ENCODE measurements around the gene STH.
"Not testable (repeated sequence)": the region's sequence is repeated elsewhere in the genome, so short reads cannot be mapped to it uniquely, and the experiment has no call there.

The STH gene

DNA sequence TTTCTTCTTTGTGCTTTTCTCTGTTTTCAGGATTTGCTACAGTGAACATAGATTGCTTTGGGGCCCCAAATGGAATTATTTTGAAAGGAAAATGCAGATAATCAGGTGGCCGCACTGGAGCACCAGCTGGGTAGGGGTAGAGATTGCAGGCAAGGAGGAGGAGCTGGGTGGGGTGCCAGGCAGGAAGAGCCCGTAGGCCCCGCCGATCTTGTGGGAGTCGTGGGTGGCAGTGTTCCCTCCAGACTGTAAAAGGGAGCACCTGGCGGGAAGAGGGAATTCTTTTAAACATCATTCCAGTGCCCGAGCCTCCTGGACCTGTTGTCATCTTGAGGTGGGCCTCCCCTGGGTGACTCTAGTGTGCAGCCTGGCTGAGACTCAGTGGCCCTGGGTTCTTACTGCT lies 1.2 kb downstream of the STH start:
- no peak for DNase-seq
- in situ Hi-C loops (cut with HindIII; ENCODE audit: low pct_ligation_motif_present, low pct_unique_long_range_greater_than_20kb, low sequenced_read_pairs), result no loop called here

DNA sequence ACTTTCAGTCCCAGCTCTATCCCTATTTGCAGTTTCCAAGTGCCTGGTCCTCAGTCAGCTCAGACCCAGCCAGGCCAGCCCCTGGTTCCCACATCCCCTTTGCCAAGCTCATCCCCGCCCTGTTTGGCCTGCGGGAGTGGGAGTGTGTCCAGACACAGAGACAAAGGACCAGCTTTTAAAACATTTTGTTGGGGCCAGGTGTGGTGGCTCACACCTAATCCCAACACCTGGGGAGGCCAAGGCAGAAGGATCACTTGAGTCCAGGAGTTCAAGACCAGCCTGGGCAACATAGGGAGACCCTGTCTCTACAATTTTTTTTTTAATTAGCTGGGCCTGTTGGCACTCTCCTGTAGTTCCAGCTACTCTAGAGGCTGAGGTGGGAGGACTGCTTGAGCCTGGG lies 1.7 kb downstream of the STH start:
- no peak for DNase-seq
- in situ Hi-C loops (cut with HindIII; ENCODE audit: low pct_ligation_motif_present, low pct_unique_long_range_greater_than_20kb, low sequenced_read_pairs), result no loop called here

DNA sequence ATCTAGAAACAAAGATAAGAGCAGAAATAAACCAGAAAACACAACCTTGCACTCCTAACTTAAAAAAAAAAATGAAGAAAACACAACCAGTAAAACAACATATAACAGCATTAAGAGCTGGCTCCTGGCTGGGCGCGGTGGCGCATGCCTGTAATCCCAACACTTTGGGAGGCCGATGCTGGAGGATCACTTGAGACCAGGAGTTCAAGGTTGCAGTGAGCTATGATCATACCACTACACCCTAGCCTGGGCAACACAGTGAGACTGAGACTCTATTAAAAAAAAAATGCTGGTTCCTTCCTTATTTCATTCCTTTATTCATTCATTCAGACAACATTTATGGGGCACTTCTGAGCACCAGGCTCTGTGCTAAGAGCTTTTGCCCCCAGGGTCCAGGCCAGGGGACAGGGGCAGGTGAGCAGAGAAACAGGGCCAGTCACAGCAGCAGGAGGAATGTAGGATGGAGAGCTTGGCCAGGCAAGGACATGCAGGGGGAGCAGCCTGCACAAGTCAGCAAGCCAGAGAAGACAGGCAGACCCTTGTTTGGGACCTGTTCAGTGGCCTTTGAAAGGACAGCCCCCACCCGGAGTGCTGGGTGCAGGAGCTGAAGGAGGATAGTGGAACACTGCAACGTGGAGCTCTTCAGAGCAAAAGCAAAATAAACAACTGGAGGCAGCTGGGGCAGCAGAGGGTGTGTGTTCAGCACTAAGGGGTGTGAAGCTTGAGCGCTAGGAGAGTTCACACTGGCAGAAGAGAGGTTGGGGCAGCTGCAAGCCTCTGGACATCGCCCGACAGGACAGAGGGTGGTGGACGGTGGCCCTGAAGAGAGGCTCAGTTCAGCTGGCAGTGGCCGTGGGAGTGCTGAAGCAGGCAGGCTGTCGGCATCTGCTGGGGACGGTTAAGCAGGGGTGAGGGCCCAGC lies 2.6 kb downstream of the STH start:
- no peak for DNase-seq
- in situ Hi-C loops (cut with HindIII; ENCODE audit: low pct_ligation_motif_present, low pct_unique_long_range_greater_than_20kb, low sequenced_read_pairs), result no loop called here

DNA sequence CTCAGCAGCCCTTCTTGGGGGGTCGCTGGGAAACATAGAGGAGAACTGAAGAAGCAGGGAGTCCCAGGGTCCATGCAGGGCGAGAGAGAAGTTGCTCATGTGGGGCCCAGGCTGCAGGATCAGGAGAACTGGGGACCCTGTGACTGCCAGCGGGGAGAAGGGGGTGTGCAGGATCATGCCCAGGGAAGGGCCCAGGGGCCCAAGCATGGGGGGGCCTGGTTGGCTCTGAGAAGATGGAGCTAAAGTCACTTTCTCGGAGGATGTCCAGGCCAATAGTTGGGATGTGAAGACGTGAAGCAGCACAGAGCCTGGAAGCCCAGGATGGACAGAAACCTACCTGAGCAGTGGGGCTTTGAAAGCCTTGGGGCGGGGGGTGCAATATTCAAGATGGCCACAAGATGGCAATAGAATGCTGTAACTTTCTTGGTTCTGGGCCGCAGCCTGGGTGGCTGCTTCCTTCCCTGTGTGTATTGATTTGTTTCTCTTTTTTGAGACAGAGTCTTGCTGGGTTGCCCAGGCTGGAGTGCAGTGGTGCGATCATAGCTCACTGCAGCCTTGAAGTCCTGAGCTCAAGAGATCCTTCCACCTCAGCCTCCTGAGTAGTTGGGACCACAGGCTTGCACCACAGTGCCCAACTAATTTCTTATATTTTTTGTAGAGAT lies 3.4 kb downstream of the STH start:
- peak; percentile 66 for DNase-seq
- in situ Hi-C loops (cut with HindIII; ENCODE audit: low pct_ligation_motif_present, low pct_unique_long_range_greater_than_20kb, low sequenced_read_pairs), result no loop called here

DNA sequence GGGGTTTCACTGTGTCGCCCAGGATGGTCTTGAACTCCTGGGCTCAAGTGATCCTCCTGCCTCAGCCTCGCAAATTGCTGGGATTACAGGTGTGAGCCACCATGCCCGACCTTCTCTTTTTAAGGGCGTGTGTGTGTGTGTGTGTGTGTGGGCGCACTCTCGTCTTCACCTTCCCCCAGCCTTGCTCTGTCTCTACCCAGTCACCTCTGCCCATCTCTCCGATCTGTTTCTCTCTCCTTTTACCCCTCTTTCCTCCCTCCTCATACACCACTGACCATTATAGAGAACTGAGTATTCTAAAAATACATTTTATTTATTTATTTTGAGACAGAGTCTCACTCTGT lies 3.9 kb downstream of the STH start:
- in situ Hi-C loops (cut with HindIII; ENCODE audit: low pct_ligation_motif_present, low pct_unique_long_range_greater_than_20kb, low sequenced_read_pairs), result no loop called here
- no peak for DNase-seq

DNA sequence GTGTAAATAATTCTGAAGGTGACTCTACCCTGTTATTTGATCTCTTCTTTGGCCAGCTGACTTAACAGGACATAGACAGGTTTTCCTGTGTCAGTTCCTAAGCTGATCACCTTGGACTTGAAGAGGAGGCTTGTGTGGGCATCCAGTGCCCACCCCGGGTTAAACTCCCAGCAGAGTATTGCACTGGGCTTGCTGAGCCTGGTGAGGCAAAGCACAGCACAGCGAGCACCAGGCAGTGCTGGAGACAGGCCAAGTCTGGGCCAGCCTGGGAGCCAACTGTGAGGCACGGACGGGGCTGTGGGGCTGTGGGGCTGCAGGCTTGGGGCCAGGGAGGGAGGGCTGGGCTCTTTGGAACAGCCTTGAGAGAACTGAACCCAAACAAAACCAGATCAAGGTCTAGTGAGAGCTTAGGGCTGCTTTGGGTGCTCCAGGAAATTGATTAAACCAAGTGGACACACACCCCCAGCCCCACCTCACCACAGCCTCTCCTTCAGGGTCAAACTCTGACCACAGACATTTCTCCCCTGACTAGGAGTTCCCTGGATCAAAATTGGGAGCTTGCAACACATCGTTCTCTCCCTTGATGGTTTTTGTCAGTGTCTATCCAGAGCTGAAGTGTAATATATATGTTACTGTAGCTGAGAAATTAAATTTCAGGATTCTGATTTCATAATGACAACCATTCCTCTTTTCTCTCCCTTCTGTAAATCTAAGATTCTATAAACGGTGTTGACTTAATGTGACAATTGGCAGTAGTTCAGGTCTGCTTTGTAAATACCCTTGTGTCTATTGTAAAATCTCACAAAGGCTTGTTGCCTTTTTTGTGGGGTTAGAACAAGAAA lies 5.1 kb downstream of the STH start:
- no peak for DNase-seq
- in situ Hi-C loops (cut with HindIII; ENCODE audit: low pct_ligation_motif_present, low pct_unique_long_range_greater_than_20kb, low sequenced_read_pairs), result no loop called here

DNA sequence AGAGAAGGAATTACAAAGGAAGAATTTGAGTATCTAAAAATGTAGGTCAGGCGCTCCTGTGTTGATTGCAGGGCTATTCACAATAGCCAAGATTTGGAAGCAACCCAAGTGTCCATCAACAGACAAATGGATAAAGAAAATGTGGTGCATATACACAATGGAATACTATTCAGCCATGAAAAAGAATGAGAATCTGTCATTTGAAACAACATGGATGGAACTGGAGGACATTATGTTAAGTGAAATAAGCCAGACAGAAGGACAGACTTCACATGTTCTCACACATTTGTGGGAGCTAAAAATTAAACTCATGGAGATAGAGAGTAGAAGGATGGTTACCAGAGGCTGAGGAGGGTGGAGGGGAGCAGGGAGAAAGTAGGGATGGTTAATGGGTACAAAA lies 7.0 kb downstream of the STH start:
- DNase-seq; in situ Hi-C loops (cut with HindIII; ENCODE audit: low pct_ligation_motif_present, low pct_unique_long_range_greater_than_20kb, low sequenced_read_pairs): not testable (repeated sequence)

DNA sequence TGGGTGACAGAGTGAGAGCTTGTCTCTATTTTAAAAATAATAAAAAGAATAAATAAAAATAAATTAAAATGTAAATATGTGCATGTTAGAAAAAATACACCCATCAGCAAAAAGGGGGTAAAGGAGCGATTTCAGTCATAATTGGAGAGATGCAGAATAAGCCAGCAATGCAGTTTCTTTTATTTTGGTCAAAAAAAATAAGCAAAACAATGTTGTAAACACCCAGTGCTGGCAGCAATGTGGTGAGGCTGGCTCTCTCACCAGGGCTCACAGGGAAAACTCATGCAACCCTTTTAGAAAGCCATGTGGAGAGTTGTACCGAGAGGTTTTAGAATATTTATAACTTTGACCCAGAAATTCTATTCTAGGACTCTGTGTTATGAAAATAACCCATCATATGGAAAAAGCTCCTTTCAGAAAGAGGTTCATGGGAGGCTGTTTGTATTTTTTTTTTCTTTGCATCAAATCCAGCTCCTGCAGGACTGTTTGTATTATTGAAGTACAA lies 8.5 kb downstream of the STH start:
- in situ Hi-C loops (cut with HindIII; ENCODE audit: low pct_ligation_motif_present, low pct_unique_long_range_greater_than_20kb, low sequenced_read_pairs), result no loop called here
- DNase-seq, result no peak

DNA sequence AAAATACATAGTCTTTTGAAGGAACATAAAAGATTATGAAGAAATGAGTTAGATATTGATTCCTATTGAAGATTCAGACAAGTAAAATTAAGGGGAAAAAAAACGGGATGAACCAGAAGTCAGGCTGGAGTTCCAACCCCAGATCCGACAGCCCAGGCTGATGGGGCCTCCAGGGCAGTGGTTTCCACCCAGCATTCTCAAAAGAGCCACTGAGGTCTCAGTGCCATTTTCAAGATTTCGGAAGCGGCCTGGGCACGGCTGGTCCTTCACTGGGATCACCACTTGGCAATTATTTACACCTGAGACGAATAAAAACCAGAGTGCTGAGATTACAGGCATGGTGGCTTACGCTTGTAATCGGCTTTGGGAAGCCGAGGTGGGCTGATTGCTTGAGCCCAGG lies 9.5 kb downstream of the STH start:
- in situ Hi-C loops (cut with HindIII; ENCODE audit: low pct_ligation_motif_present, low pct_unique_long_range_greater_than_20kb, low sequenced_read_pairs), result no loop called here

DNA sequence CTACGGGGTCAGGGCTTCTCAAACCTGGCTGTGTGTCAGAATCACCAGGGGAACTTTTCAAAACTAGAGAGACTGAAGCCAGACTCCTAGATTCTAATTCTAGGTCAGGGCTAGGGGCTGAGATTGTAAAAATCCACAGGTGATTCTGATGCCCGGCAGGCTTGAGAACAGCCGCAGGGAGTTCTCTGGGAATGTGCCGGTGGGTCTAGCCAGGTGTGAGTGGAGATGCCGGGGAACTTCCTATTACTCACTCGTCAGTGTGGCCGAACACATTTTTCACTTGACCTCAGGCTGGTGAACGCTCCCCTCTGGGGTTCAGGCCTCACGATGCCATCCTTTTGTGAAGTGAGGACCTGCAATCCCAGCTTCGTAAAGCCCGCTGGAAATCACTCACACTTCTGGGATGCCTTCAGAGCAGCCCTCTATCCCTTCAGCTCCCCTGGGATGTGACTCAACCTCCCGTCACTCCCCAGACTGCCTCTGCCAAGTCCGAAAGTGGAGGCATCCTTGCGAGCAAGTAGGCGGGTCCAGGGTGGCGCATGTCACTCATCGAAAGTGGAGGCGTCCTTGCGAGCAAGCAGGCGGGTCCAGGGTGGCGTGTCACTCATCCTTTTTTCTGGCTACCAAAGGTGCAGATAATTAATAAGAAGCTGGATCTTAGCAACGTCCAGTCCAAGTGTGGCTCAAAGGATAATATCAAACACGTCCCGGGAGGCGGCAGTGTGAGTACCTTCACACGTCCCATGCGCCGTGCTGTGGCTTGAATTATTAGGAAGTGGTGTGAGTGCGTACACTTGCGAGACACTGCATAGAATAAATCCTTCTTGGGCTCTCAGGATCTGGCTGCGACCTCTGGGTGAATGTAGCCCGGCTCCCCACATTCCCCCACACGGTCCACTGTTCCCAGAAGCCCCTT lies 10.9 kb downstream of the STH start:
- in situ Hi-C loops (cut with HindIII; ENCODE audit: low pct_ligation_motif_present, low pct_unique_long_range_greater_than_20kb, low sequenced_read_pairs), result no loop called here
- no peak for DNase-seq

More for the DNA sequence above, 9.5 kb downstream of the STH start:
- DNase-seq, result no peak

DNA sequence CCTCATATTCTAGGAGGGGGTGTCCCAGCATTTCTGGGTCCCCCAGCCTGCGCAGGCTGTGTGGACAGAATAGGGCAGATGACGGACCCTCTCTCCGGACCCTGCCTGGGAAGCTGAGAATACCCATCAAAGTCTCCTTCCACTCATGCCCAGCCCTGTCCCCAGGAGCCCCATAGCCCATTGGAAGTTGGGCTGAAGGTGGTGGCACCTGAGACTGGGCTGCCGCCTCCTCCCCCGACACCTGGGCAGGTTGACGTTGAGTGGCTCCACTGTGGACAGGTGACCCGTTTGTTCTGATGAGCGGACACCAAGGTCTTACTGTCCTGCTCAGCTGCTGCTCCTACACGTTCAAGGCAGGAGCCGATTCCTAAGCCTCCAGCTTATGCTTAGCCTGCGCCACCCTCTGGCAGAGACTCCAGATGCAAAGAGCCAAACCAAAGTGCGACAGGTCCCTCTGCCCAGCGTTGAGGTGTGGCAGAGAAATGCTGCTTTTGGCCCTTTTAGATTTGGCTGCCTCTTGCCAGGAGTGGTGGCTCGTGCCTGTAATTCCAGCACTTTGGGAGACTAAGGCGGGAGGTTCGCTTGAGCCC lies 11.6 kb downstream of the STH start:
- in situ Hi-C loops (cut with HindIII; ENCODE audit: low pct_ligation_motif_present, low pct_unique_long_range_greater_than_20kb, low sequenced_read_pairs), result no loop called here
- DNase-seq, result no peak

DNA sequence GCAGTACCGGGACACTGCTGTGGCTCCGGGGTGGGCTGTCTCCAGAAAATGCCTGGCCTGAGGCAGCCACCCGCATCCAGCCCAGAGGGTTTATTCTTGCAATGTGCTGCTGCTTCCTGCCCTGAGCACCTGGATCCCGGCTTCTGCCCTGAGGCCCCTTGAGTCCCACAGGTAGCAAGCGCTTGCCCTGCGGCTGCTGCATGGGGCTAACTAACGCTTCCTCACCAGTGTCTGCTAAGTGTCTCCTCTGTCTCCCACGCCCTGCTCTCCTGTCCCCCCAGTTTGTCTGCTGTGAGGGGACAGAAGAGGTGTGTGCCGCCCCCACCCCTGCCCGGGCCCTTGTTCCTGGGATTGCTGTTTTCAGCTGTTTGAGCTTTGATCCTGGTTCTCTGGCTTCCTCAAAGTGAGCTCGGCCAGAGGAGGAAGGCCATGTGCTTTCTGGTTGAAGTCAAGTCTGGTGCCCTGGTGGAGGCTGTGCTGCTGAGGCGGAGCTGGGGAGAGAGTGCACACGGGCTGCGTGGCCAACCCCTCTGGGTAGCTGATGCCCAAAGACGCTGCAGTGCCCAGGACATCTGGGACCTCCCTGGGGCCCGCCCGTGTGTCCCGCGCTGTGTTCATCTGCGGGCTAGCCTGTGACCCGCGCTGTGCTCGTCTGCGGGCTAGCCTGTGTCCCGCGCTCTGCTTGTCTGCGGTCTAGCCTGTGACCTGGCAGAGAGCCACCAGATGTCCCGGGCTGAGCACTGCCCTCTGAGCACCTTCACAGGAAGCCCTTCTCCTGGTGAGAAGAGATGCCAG lies 12.9 kb downstream of the STH start:
- in situ Hi-C loops (cut with HindIII; ENCODE audit: low pct_ligation_motif_present, low pct_unique_long_range_greater_than_20kb, low sequenced_read_pairs), result no loop called here
- DNase-seq, result no peak

DNA sequence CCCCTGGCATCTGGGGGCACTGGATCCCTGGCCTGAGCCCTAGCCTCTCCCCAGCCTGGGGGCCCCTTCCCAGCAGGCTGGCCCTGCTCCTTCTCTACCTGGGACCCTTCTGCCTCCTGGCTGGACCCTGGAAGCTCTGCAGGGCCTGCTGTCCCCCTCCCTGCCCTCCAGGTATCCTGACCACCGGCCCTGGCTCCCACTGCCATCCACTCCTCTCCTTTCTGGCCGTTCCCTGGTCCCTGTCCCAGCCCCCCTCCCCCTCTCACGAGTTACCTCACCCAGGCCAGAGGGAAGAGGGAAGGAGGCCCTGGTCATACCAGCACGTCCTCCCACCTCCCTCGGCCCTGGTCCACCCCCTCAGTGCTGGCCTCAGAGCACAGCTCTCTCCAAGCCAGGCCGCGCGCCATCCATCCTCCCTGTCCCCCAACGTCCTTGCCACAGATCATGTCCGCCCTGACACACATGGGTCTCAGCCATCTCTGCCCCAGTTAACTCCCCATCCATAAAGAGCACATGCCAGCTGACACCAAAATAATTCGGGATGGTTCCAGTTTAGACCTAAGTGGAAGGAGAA lies 13.5 kb downstream of the STH start:
- no peak for DNase-seq
- in situ Hi-C loops (cut with HindIII; ENCODE audit: low pct_ligation_motif_present, low pct_unique_long_range_greater_than_20kb, low sequenced_read_pairs), result no loop called here

DNA sequence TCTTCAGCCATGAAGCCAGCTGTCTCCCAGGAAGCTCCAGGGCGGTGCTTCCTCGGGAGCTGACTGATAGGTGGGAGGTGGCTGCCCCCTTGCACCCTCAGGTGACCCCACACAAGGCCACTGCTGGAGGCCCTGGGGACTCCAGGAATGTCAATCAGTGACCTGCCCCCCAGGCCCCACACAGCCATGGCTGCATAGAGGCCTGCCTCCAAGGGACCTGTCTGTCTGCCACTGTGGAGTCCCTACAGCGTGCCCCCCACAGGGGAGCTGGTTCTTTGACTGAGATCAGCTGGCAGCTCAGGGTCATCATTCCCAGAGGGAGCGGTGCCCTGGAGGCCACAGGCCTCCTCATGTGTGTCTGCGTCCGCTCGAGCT lies 14.1 kb downstream of the STH start:
- in situ Hi-C loops (cut with HindIII; ENCODE audit: low pct_ligation_motif_present, low pct_unique_long_range_greater_than_20kb, low sequenced_read_pairs), result no loop called here
- no peak for DNase-seq

DNA sequence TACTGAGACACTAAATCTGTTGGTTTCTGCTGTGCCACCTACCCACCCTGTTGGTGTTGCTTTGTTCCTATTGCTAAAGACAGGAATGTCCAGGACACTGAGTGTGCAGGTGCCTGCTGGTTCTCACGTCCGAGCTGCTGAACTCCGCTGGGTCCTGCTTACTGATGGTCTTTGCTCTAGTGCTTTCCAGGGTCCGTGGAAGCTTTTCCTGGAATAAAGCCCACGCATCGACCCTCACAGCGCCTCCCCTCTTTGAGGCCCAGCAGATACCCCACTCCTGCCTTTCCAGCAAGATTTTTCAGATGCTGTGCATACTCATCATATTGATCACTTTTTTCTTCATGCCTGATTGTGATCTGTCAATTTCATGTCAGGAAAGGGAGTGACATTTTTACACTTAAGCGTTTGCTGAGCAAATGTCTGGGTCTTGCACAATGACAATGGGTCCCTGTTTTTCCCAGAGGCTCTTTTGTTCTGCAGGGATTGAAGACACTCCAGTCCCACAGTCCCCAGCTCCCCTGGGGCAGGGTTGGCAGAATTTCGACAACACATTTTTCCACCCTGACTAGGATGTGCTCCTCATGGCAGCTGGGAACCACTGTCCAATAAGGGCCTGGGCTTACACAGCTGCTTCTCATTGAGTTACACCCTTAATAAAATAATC lies 14.6 kb downstream of the STH start:
- in situ Hi-C loops (cut with HindIII; ENCODE audit: low pct_ligation_motif_present, low pct_unique_long_range_greater_than_20kb, low sequenced_read_pairs), result no loop called here
- no peak for DNase-seq

DNA sequence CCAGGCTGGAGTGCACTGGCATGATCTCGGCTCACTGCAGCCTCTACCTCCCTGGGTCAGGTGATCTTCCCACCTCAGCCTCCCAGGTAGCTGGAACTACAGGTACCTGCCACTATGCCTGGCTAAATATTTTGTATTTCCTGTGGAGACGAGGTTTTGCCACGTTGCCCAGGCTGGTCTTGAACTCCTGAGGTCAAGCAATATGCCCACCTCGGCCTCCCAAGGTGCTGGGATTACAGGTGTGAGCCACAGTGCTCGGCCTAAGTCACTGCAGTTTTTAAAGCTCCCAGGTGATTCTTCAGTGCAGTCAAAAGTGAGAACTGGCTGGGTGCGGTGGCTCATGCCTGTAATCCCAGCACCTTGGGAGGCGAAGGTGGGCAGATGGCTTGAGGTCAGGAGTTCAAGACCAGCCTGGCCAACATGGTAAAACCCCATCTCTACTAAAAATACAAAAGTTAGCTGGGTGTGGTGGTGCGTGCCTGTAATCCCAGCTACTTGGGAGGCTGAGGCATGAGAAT lies 20.4 kb downstream of the STH start:
- DNase-seq; in situ Hi-C loops (cut with HindIII; ENCODE audit: low pct_ligation_motif_present, low pct_unique_long_range_greater_than_20kb, low sequenced_read_pairs): not testable (repeated sequence)
